Ishikawa (cell line): Measurements from ENCODE around the gene FOXN1.

ENCODE experiments used
- CEBPB ChIP-seq: IDR thresholded peaks from 2 replicates; pipeline ENCODE4 v1.6.1; 2012
- CREB1 ChIP-seq: IDR thresholded peaks from 2 replicates; pipeline ENCODE4 v1.6.1; 2012; ENCODE audit warnings: low read depth
- EGR1 ChIP-seq: IDR thresholded peaks from 2 replicates; pipeline ENCODE4 v1.6.1; 2012
- EP300 ChIP-seq: IDR thresholded peaks from 2 replicates; pipeline ENCODE4 v1.6.1; 2012; ENCODE audit warnings: borderline replicate concordance
- FOXM1 ChIP-seq: IDR thresholded peaks from 2 replicates; pipeline ENCODE4 v1.6.1; 2012; ENCODE audit warnings: low read depth, borderline replicate concordance
- NFIC ChIP-seq: IDR thresholded peaks from 2 replicates; pipeline ENCODE4 v1.6.1; 2012
- RAD21 ChIP-seq: IDR thresholded peaks from 2 replicates; pipeline ENCODE4 v1.6.1; 2012; ENCODE audit warnings: low read depth
- TAF1 ChIP-seq: IDR thresholded peaks from 2 replicates; pipeline ENCODE4 v1.6.1; 2012; ENCODE audit warnings: low read depth, mild to moderate bottlenecking
- TCF12 ChIP-seq: IDR thresholded peaks from 2 replicates; pipeline ENCODE4 v1.6.1; 2012; ENCODE audit warnings: low read depth
- TEAD4 ChIP-seq: IDR thresholded peaks from 2 replicates; pipeline ENCODE4 v1.6.1; 2012
- YY1 ChIP-seq: IDR thresholded peaks from 2 replicates; pipeline ENCODE4 v1.6.1; 2012; ENCODE audit warnings: low read depth
- ZBTB7A ChIP-seq: IDR thresholded peaks from 2 replicates; pipeline ENCODE4 v1.6.1; 2012; ENCODE audit warnings: low read depth
- TF ChIP-seq, protein P1 (sequence below): IDR thresholded peaks from 2 replicates; pipeline ENCODE4 v1.6.1; 2012
- TF ChIP-seq, protein P2 (sequence below): IDR thresholded peaks from 2 replicates; pipeline ENCODE4 v1.6.1; 2012; ENCODE audit warnings: low read depth, mild to moderate bottlenecking
- TF ChIP-seq, protein P3 (sequence below): IDR thresholded peaks from 2 replicates; pipeline ENCODE4 v1.6.1; 2012

FOXN1 gene

DNA sequence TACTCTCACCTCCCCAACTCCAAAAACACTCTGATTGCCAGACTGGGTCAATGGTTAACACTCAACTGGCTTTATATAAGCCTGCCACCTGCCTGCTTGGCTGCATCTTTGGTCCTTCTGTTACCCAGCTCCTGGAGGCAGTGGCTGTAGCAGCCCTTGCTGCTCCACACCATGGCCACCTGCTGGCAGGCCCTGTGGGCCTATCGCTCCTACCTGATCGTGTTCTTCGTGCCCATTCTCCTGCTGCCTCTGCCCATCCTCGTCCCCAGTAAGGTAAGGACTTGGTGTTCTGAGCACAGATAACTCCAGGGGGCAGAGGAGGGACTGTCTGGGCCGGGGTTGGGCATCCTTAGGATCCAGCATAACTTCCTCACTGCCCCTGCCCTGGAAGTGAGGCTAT is 32.6 kb upstream of the FOXN1 start, which contains the start of gene SLC13A2:
TSS of gene SLC13A2 (plus strand) at position 103 of the 400 bp plus-strand sequence. CDS start at position 172, 69 bp downstream.
- TF ChIP-seq TEAD4 (no peak), FOXM1 (no peak), EGR1 (no peak), RAD21 (no peak), ZBTB7A (no peak), NFIC (no peak), CREB1 (no peak), TCF12 (no peak), YY1 (no peak), CEBPB (no peak), TAF1 (no peak)
- TF ChIP-seq, protein P1, sequence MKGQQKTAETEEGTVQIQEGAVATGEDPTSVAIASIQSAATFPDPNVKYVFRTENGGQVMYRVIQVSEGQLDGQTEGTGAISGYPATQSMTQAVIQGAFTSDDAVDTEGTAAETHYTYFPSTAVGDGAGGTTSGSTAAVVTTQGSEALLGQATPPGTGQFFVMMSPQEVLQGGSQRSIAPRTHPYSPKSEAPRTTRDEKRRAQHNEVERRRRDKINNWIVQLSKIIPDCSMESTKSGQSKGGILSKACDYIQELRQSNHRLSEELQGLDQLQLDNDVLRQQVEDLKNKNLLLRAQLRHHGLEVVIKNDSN: no peak
- TF ChIP-seq, protein P2, sequence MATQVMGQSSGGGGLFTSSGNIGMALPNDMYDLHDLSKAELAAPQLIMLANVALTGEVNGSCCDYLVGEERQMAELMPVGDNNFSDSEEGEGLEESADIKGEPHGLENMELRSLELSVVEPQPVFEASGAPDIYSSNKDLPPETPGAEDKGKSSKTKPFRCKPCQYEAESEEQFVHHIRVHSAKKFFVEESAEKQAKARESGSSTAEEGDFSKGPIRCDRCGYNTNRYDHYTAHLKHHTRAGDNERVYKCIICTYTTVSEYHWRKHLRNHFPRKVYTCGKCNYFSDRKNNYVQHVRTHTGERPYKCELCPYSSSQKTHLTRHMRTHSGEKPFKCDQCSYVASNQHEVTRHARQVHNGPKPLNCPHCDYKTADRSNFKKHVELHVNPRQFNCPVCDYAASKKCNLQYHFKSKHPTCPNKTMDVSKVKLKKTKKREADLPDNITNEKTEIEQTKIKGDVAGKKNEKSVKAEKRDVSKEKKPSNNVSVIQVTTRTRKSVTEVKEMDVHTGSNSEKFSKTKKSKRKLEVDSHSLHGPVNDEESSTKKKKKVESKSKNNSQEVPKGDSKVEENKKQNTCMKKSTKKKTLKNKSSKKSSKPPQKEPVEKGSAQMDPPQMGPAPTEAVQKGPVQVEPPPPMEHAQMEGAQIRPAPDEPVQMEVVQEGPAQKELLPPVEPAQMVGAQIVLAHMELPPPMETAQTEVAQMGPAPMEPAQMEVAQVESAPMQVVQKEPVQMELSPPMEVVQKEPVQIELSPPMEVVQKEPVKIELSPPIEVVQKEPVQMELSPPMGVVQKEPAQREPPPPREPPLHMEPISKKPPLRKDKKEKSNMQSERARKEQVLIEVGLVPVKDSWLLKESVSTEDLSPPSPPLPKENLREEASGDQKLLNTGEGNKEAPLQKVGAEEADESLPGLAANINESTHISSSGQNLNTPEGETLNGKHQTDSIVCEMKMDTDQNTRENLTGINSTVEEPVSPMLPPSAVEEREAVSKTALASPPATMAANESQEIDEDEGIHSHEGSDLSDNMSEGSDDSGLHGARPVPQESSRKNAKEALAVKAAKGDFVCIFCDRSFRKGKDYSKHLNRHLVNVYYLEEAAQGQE: no peak
- TF ChIP-seq, protein P3, sequence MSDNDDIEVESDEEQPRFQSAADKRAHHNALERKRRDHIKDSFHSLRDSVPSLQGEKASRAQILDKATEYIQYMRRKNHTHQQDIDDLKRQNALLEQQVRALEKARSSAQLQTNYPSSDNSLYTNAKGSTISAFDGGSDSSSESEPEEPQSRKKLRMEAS: no peak

DNA sequence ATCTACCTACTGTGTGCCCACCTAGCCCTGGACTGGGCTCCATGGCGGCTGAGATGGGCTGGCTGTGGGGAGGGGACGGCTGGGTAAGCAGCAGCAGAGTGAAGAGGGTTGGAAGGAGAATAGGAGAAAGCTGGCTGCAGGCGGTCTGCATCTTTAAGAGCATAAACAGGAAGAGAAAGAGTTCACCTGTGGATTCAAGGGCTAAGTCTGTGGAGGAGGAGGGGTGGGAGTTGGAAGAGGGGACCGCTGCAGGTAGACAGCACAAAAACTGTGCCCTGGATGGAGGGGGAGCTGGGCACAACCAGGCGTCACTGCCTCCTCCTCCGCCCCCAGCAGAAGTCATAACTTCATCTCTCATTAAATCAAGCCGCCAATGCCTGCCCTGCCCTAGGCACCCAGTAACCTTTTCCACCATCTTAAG is 32.0 kb upstream of the FOXN1 start:
- TF ChIP-seq CEBPB: no peak
- TF ChIP-seq, protein P1: no peak
- TF ChIP-seq, protein P3: no peak
- TF ChIP-seq TCF12: no peak
- no peak for TF ChIP-seq YY1
- TF ChIP-seq TAF1: no peak
- TF ChIP-seq EGR1: no peak
- no peak for TF ChIP-seq CREB1
- no peak for TF ChIP-seq TEAD4
- TF ChIP-seq FOXM1: no peak
- TF ChIP-seq NFIC: no peak
- no peak for TF ChIP-seq EP300
- no peak for TF ChIP-seq RAD21
- TF ChIP-seq, protein P2: no peak

DNA sequence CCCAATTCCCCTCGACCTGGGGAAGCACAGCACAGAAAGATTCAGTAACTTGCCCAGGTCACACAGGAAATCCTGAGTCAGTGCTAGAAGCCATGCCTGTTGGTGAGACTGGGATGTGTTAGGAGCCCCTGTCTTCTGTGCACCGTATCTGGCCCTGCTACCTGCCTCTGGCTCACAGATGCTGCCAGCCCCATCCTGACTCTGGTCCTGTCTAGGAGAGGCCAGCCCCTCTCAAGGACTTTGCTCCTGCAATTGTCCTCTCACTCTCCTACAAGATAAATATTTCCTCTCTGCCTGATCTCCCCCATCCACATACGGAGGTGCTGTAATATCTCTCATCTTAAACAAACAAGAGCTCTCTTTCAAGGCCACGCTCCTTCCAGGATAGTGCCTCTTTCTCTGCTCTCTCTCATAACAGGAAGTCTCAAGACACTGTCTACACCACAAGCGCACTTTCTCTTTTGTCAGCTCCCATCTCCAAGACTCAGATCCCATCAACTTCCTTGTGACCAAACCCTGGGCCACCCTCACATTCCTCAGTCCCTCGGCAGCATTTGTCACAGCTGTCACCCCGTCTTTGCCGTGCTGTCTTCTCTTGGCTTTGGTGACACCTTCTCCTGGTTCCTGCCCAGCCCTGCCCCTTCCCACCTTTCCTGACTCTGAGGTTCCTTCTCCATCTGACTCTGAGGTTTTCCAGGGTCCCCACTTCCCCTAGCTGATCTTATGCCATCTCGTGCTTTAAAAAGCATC is 30.8 kb upstream of the FOXN1 start:
- no peak for TF ChIP-seq YY1
- TF ChIP-seq TEAD4: no peak
- no peak for TF ChIP-seq EGR1
- no peak for TF ChIP-seq ZBTB7A
- no peak for TF ChIP-seq CREB1
- TF ChIP-seq TAF1: no peak
- TF ChIP-seq TCF12: no peak

DNA sequence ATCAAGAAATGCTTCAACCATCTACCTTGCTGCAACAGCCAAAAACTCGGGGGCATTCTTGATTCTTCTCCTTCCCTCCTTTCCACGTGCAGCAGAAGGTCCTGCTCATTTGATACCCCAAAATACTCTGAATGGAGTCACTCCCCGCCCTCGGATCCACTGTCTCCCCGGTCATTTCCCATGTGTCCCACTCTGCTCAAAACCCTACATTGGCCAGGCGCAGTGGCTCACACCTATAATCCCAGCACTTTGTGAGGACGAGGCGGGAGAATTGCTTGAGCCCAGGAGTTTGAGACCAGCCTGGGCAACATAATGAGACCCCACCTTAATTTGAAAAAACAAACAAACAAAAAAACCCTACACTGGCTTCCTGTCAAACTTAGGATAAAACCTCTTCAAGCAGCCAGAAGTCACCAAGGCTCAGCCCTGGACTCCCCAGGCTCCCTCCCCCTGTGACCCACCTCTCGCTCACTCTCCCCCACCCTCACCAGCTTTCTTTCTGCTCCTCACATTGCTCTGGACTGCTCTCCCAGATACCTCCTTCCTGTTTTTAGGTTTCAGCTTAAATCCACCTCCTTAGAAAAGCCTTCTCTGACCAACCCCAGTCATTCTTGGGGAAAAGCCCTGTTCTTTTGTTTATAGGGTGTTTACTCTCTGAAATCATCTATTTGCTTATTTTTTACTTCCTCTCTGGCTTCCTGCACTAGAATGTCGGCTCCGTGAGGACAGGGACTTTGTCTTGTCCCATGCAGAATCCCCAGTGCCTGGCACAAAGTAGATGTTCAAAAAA is 29.9 kb upstream of the FOXN1 start:
- TF ChIP-seq FOXM1 (no peak), EGR1 (no peak), TAF1 (no peak), TEAD4 (no peak), TCF12 (no peak), CREB1 (no peak), ZBTB7A (no peak), CEBPB (no peak)
- TF ChIP-seq, protein P2: no peak
- TF ChIP-seq, protein P3: no peak
